Measurements from ENCODE around the gene CRADD. TPM values are rescaled to one million over a fixed set of nuclear protein-coding genes. Genes with fewer than 3 reads are reported as not detected.

The CRADD gene
- total and polyA plus RNA-seq, 2 donors (not counting 1 experiment from before 2014, with no cell fraction given): 5.8 to 15.1 TPM

GRCh38 chr12:93742110-93742934, 65.1 kb downstream of the CRADD start:
- peak; percentile 73 for DNase-seq
- ChIA-PET POLR2A (no interaction called here), CTCF (interaction anchor here (0.5 to 3.5 kb wide), 9 partner anchors 11 to 359 kb away, joined by 3 to 27 read pairs (median 3); partner anchors contain the start of gene CRADD)
- H3K9me3 ChIP-seq (ENCODE audit: control extremely low read depth in 1 of 3, control insufficient read depth in 2 of 3, insufficient read depth in 1 of 3, low read length in 2 of 3): no peaks in the 10 kb centered on the region
- peak overlapping the region; percentile 92 for H3K4me3 Mint-ChIP-seq
- H3K4me1 ChIP-seq (ENCODE audit: control insufficient read depth in 2 of 2, insufficient read depth in 2 of 2, low read length in 2 of 2): peaks cover 8 to 15% of the 10 kb centered on the region in 2 donors
- under 1% methylated on average over 35 of the region's 45 CpGs for WGBS (ENCODE audit: insufficient coverage)
- H3K27me3 Mint-ChIP-seq: no peaks in the 10 kb centered on the region
- H3K4me2 ChIP-seq (replicated peaks; ENCODE audit: low read depth, low read length, poor library complexity, severe bottlenecking): peak overlapping the region; percentile 93
- H3K9me3 Mint-ChIP-seq (ENCODE audit: insufficient read depth): no peaks in the 10 kb centered on the region
- H3K9ac ChIP-seq (ENCODE audit: low read length): peak overlapping the region; percentile 90
- H3K27ac Mint-ChIP-seq: peak overlapping the region; percentile 78
- no peaks in the 10 kb centered on the region for H3K27me3 ChIP-seq (replicated peaks in 1 of 4; ENCODE audit: control extremely low read depth in 1 of 4, control insufficient read depth in 3 of 4, insufficient read depth in 4 of 4, low read length in 3 of 4)
- peak overlapping the region; percentile 48 to 68 for H3K27ac ChIP-seq (ENCODE audit: low read length in 2 of 2)
- intact Hi-C loops (cut with micrococcal nuclease): loop anchor here (1.0 to 5.0 kb wide), 7 partner anchors 169 to 815 kb away; partner anchors contain the start of genes EEA1, MRPL42 and NUDT4
- TF ChIP-seq CTCF (IDR thresholded peaks at IDR 0.05): peak; percentile 26
- TF ChIP-seq EZH2 (IDR thresholded peaks at IDR 0.05; ENCODE audit: borderline replicate concordance, insufficient read depth, low read depth, low read length, poor library complexity, severe bottlenecking): no peak
- no peaks in the 10 kb centered on the region for H3K36me3 ChIP-seq (replicated peaks in 1 of 2; ENCODE audit: control extremely low read depth in 1 of 2, control insufficient read depth in 1 of 2, extremely low read depth in 1 of 2, insufficient read depth in 2 of 2, low read length in 1 of 2)
- peaks cover 29% of the 10 kb centered on the region for H3K4me1 Mint-ChIP-seq
- peak; percentile 94 for ATAC-seq (ENCODE audit: low read depth)
- H4K20me1 ChIP-seq (ENCODE audit: control insufficient read depth, insufficient read depth, low read length, poor library complexity, severe bottlenecking): no peaks in the 10 kb centered on the region
- H2AFZ ChIP-seq (ENCODE audit: insufficient read depth, low read depth, low read length, poor library complexity, severe bottlenecking): peak overlapping the region; percentile 95
- H3K4me3 ChIP-seq (ENCODE audit: control extremely low read depth in 1 of 5, extremely low read depth in 1 of 5, insufficient read depth in 1 of 5, low read depth in 2 of 5, low read length in 4 of 5): peak overlapping the region; percentile 59 to 93 (median 86)
- no peaks in the 10 kb centered on the region for H3K79me2 ChIP-seq (ENCODE audit: control insufficient read depth, insufficient read depth, low read length)
